ENCODE results near the gene LRP8.
A peak's percentile ranks its signal among the peaks of the same experiment; 100 is the strongest.

The LRP8 gene

GRCh38 chr1:53307037-53307436 lies 20.8 kb downstream of the LRP8 start:
- DNase-seq = no peak

- DNase-seq = no peak
Observed at GRCh38 chr1:53306168-53306567, 21.7 kb downstream of the LRP8 start.

DNA sequence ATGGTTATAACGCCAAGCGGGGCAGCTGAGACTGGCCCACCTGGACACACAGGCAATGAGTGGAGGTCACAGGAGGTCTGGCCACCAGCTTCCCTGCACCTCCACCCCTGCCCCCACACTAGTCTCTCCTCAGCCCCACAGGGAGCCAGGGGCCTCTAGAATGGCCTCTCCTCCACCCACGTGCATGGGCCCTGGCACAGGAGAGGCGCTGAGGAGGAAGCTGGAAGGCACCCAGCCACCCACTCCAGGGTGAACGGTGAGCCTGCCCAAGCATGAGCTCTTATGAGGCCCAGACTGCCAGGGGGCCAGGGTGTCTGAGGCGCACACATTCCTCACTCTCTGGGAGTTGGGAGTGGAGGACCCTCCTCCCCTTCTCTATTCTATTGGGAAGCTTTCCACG lies 22.2 kb downstream of the LRP8 start:
- peak in 2 of 51 donors; percentile 15 to 23 for DNase-seq

DNA sequence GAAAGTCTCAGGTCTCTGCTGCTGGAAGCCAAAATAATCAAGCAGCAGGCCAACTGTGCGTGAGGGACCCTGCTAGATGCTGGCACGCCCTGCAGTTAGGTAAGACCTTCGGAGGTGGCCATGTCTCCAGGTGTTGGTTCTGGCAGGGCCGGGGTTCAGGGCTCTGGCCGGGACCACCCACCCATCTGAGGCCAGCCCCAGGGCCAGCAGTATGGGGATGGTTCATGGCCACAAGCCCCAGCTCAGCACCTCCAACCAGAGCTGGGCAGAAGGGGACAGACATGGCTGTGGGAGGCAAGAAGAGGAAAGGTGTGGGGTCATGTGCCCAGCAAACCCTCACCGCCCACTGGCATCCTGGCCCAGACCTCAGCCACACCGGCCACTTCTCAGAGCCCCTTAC lies 23.3 kb downstream of the LRP8 start:
- no peak for DNase-seq

DNA sequence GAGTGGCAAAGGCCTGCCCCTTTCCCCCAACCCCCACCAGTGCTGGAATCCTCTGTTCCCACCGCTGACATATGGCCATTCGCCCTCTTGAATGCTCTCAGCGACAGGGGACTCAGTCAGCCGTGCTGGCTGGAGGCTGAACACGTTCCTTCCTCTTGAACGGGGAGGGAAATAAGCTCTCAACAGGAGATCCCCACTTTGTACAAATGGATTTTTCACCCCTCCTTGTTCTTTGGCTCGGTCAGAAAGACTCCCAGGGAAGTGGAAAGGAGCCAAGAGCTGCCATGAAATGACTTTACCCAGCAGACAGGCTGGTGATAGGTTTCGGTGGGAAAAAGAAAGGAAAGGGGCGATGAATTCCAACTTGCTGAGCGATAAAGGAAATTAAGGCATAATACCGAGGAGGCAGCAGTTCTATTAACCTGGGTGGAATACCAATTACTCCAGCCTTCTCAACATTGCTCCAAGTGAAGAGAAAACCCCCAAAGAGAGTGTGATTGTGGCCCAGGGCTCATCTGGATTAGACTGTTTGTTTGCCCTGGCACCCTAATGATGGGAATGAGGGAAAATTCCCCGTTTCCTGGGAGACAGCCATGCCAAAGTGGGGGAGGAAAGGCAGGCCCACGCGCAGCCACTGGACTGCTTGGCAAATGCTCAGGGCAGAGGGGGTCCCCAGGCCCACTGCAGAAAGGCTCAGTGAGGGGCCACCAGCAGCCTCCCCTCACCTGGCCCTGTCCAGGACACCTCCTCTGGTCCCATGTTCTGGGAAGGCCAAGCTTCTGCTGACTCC lies 23.9 kb downstream of the LRP8 start:
- DNase-seq = peak in 12 of 51 donors; percentile 10 to 54 (median 21)

GRCh38 chr1:53303243-53303642 lies 24.6 kb downstream of the LRP8 start:
- DNase-seq = peak in 2 of 51 donors; percentile 26 to 54

DNA sequence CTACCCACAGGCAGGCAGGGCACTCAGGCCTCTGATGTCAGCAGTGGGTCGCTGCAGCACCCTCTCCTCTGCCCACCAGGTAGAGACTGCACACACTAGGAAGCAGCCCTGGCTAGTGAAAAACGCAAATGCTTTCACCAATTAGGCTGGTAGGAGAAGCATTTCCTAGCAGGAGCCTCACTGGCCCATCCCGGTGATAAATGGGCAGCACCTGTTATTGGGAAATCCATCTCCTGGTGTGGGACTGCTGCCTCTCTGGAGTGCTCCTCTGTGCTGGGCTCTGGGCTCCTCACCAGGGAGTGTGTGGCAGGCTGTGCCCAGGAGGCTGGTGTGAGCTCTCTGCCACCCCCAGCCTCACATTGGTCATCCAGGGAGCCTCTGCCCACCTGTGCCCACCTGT lies 28.6 kb downstream of the LRP8 start:
- no peak for DNase-seq

DNA sequence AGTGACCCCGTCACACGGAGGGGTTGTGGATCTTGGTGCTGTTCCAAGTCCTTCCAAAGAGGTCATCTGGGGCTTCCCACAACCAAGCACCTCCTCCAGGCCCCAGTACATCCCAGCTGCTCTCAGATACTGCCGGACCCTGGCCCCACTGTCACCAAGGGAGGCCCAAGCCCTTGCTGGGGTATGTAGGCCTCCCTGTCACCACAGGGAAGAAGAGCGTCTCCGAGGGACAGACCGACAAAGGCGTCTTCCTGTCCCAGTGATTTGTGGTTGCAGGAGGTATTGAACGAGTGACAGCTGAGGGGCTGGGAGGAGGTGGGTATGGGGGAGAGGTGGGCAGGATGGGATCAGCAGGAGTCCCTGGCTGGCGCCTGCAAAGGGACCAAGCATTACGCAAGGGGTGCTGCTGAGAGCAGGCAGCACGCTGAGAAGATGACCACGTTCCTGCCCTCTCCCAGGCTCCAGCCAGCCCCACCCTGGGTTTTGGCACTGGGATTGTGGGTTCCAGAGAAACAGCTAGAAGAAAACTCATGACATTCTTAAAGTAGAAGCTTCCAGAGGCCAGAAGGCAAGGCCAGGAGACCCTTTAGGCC lies 29.7 kb downstream of the LRP8 start:
- DNase-seq = no peak

DNA sequence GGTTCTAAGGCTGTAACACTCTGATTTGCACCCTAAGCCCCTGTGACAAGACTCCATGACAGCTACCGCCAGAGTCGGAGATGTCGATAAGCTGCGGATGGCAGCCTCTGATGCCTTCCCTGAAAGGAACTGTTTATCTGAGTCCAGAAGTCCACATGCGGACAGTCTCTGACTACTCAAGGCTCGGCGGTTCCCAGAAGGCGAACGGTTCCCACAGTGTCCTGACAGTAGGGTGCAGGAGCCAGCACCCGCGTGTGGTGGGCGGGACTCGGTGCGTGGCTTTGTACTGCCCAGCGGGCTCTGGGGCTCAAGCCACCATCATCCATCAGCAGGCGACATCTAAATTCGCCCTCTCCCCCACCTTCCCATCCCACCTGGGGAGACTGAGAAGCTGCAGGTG lies 30.7 kb downstream of the LRP8 start:
- DNase-seq = no peak

DNA sequence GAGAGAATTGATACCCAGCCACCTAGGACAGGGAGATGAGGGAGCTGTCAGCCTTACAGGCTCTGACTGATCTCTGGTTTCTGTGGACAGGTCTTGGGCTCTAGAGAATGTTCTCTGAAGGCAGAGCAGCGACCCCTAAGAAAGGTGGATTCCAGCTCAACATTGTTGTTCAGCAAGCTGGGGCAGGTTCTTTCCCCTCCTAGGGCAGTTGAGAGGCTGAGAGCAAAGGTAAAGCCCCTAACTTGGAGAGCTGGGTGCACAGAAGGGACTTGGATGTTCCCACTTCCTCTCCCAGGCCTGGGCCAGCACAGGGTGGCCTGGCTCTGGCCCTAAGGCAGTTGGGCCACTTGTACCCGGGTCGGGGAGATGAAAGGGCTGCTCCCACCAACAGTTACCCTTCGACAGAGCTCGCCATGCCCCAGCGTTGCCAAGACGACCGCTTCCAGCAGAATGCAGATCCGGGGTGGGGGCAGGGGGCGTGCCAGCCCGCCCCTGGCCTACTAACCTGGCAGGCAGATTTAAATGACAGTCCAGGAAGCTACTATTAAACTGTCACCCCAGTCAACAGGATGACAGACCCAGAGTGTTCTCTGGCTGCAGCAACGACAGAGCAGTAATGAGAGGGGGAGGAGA lies 31.6 kb downstream of the LRP8 start:
- DNase-seq = peak in 1 of 51 donors; percentile 13

- DNase-seq = no peak
Observed at GRCh38 chr1:53295726-53296116, 32.1 kb downstream of the LRP8 start.

GRCh38 chr1:53295295-53295694 lies 32.6 kb downstream of the LRP8 start:
- DNase-seq = no peak

- DNase-seq = peak in 3 of 51 donors; percentile 46 to 66 (median 50)
Observed at GRCh38 chr1:53294567-53294966, 33.3 kb downstream of the LRP8 start.

DNA sequence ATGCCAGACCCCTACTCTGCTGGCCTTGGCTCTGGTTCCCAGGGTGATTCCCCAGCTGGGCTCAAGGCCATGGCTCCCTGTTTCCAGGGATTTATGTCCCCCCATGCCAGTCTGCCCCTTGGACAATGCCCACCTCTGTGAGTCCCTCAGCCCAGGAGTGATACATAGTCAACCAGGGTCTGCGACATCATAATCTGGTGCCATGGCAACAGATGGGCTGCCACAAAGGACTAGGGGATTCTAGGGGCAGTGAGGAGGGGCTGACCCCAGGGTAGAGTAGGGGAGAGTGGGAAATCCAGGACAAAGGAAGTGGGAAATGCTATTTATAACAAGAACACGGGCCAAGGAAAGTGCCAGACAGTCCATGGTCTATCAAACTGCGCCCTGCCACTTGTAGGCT lies 33.8 kb downstream of the LRP8 start:
- DNase-seq = no peak

GRCh38 chr1:53293123-53293522 lies 34.7 kb downstream of the LRP8 start:
- no peak for DNase-seq

- DNase-seq = no peak
Observed at GRCh38 chr1:53292690-53293089, 35.2 kb downstream of the LRP8 start.

- no peak for DNase-seq
Observed at GRCh38 chr1:53291574-53291973, 36.3 kb downstream of the LRP8 start.

- DNase-seq = no peak
Observed at GRCh38 chr1:53288790-53289429, 39.0 kb downstream of the LRP8 start.

GRCh38 chr1:53288002-53288789 lies 39.7 kb downstream of the LRP8 start:
- peak in 15 of 51 donors; percentile 8 to 43 (median 22) for DNase-seq

DNA sequence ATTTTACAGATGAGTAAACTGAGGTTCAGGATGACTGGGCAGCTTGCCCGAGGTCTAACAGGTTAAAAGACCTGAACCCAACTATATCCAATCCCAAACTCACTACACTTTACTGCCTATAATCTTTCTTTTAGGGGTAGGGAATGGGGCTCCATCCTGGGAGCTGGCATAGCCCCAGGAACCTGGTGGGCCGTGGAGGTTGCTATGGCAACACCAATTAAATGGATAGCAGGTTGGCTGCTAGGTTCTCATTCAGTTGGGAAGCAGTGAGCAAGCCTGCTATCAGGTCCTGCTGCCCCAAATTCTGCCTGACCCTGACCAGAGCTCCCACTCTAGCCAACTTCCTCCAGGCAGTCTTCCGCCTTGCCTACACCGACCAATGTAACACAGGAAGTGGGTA lies 40.9 kb downstream of the LRP8 start:
- no peak for DNase-seq

GRCh38 chr1:53285969-53286760 lies 41.7 kb downstream of the LRP8 start:
- no peak for DNase-seq
